Calu3 (cell line): ENCODE measurements around the gene DLK1. TPM values are rescaled to one million over a fixed set of nuclear protein-coding genes. Genes with fewer than 3 reads are reported as not detected.
A peak's percentile ranks its signal among the peaks of the same experiment; 100 is the strongest.

Experiments
- BruUV-seq: library from RNA; stranded (reverse); fragments of 400-500 nt; replicated peaks from 2 replicates; lab custom pipeline; 2021; lab: Mats Ljungman, UMichigan
- CTCF ChIA-PET: fragments of 300-600 bp; sonication (Branson Sonifier 250); formaldehyde crosslinking; loops from one replicate; lab custom pipeline; 2022; ENCODE audit warnings: antibody characterized with exemption; lab: Charles Lee
- DNase-seq: peaks from one replicate; pipeline ENCODE4 v3.0.0; 2022
- H3K27ac Mint-ChIP-seq: one replicate; pipeline ENCODE4 v1.8.0; 2022; ENCODE audit warnings: mixed read lengths; ENCODE audit not compliant: unreplicated experiment
- H3K27me3 Mint-ChIP-seq: one replicate; pipeline ENCODE4 v1.8.0; 2022; ENCODE audit warnings: mixed read lengths; ENCODE audit not compliant: unreplicated experiment
- H3K36me3 Mint-ChIP-seq: one replicate; pipeline ENCODE4 v1.8.0; 2022; ENCODE audit warnings: mild to moderate bottlenecking, moderate library complexity, mixed read lengths; ENCODE audit not compliant: insufficient read depth, unreplicated experiment
- H3K4me1 Mint-ChIP-seq: one replicate; pipeline ENCODE4 v1.8.0; 2022; ENCODE audit warnings: mild to moderate bottlenecking, low read depth, mixed read lengths; ENCODE audit not compliant: unreplicated experiment
- H3K4me3 Mint-ChIP-seq: one replicate; pipeline ENCODE4 v1.8.0; 2022; ENCODE audit warnings: mild to moderate bottlenecking, low read depth, moderate library complexity, mixed read lengths; ENCODE audit not compliant: unreplicated experiment
- H3K9me3 Mint-ChIP-seq: one replicate; pipeline ENCODE4 v1.8.0; 2022; ENCODE audit warnings: low read depth, mixed read lengths; ENCODE audit not compliant: unreplicated experiment
- intact Hi-C: fragments of 100-400 bp; cut with micrococcal nuclease; formaldehyde crosslinking; loops from one replicate; pipeline ENCODE4 v1.10.0; 2022; ENCODE audit not compliant: unreplicated experiment
- total RNA-seq: library from RNA; stranded (reverse); gene quantifications from 2 replicates; pipeline ENCODE4 v1.2.3, GENCODE V29; 2022
- TF ChIP-seq, protein P1 (sequence below): fragments of 200-600 bp; IDR thresholded peaks from one replicate; pipeline ENCODE4 v1.8.0; 2022; ENCODE audit warnings: antibody characterized with exemption; ENCODE audit not compliant: unreplicated experiment

Gene DLK1
- total RNA-seq, 1 experiment from 2014 or later, result not detected

DNA sequence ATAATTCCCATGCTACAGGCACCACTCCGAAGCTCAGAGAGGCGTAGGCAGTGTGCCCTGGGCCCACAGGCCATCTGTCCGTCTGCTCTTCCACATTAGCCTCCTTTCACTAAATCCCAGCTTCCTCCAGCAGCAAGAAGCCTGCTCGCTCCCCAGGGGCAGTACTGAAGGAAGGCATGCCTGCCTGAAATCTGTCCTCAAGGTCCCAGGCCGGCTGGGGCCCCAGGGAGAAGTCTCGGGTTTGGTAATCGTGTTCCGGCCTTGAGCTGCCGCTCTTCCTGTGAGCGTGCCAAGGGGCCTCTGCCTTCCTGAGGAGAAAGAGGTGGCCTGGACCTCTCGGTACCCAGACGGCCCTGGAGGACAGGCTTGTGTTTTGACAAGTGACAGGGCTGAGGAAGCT is 15.2 kb upstream of the DLK1 start:
- Mint-ChIP-seq H3K27ac (no peak overlapping the region), H3K9me3 (no peaks in the 10 kb centered on the region), H3K4me3 (no peak overlapping the region), H3K27me3 (peaks cover 27% of the 10 kb centered on the region), H3K4me1 (no peaks in the 10 kb centered on the region), H3K36me3 (no peaks in the 10 kb centered on the region)
- TF ChIP-seq, protein P1, sequence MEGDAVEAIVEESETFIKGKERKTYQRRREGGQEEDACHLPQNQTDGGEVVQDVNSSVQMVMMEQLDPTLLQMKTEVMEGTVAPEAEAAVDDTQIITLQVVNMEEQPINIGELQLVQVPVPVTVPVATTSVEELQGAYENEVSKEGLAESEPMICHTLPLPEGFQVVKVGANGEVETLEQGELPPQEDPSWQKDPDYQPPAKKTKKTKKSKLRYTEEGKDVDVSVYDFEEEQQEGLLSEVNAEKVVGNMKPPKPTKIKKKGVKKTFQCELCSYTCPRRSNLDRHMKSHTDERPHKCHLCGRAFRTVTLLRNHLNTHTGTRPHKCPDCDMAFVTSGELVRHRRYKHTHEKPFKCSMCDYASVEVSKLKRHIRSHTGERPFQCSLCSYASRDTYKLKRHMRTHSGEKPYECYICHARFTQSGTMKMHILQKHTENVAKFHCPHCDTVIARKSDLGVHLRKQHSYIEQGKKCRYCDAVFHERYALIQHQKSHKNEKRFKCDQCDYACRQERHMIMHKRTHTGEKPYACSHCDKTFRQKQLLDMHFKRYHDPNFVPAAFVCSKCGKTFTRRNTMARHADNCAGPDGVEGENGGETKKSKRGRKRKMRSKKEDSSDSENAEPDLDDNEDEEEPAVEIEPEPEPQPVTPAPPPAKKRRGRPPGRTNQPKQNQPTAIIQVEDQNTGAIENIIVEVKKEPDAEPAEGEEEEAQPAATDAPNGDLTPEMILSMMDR, result no peak
- no peak for DNase-seq
- no TSS peak for BruUV-seq
- intact Hi-C loops, result no loop called here
- CTCF ChIA-PET, result interaction anchor here (1.1 kb wide), 1 partner anchor 17 kb away, joined by 4 read pairs; no protein-coding TSS in a partner anchor

DNA sequence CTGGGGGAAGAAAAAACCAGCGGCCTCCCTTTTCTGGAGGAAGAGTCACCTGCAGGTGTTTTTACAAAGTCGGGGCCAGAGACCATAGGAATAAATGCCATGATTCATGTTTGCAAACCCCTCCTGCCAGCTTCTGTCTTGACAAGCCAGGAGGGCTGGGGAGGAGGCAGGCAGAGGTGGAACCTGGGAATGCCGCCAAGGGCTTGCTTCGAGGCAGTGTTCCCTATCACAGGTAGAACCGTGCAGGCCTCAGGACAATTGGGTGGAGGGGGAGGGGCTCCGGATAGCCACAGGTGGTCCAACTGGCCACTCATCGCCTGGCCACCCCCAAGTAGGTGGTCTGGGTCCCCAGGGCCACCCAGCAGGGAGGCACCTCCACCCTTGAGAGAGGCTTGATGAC is 14.2 kb upstream of the DLK1 start:
- Mint-ChIP-seq H3K9me3 (no peaks in the 10 kb centered on the region), H3K27ac (no peak overlapping the region), H3K4me1 (no peaks in the 10 kb centered on the region), H3K36me3 (no peaks in the 10 kb centered on the region), H3K4me3 (no peak overlapping the region), H3K27me3 (peaks cover 27% of the 10 kb centered on the region)
- no TSS peak for BruUV-seq
- DNase-seq, result peak; percentile 24
- CTCF ChIA-PET, result no interaction called here
- TF ChIP-seq, protein P1, result no peak
- intact Hi-C loops, result no loop called here

DNA sequence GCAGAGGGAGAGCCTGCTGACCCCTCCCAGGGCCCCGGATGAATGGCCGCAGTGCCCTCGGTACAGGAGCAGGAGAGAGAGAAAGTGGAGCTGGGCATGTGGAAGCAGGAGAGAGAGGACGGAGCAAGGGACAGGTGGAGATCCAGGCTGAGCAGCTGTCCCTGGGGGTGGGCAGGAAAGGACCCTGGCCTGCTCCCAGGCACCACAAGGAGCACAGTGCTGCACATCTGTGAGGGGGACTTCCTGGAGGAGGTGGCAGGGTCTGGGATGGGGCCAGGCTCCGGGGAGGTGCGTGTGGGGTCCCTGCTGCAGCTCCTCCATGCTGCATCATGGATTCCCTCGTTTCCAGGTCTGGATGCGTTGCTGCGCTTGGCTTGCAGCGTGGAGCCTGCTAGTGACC is 13.0 kb upstream of the DLK1 start:
- no peaks in the 10 kb centered on the region for H3K9me3 Mint-ChIP-seq
- H3K4me3 Mint-ChIP-seq, result no peak overlapping the region
- CTCF ChIA-PET, result no interaction called here
- no peaks in the 10 kb centered on the region for H3K36me3 Mint-ChIP-seq
- no peaks in the 10 kb centered on the region for H3K4me1 Mint-ChIP-seq
- no TSS peak for BruUV-seq
- TF ChIP-seq, protein P1, result no peak
- H3K27ac Mint-ChIP-seq, result no peak overlapping the region
- H3K27me3 Mint-ChIP-seq, result peaks cover 37% of the 10 kb centered on the region
- DNase-seq, result no peak
- intact Hi-C loops, result no loop called here

GRCh38 chr14:100714258-100714892 is 12.3 kb upstream of the DLK1 start:
- H3K36me3 Mint-ChIP-seq, result no peaks in the 10 kb centered on the region
- no peak for DNase-seq
- H3K9me3 Mint-ChIP-seq, result no peaks in the 10 kb centered on the region
- no peaks in the 10 kb centered on the region for H3K4me1 Mint-ChIP-seq
- H3K4me3 Mint-ChIP-seq, result no peak overlapping the region
- BruUV-seq, result no TSS peak
- intact Hi-C loops, result no loop called here
- CTCF ChIA-PET, result no interaction called here
- H3K27me3 Mint-ChIP-seq, result peaks cover 44% of the 10 kb centered on the region
- TF ChIP-seq, protein P1, result no peak
- no peak overlapping the region for H3K27ac Mint-ChIP-seq
